Stimulated activated CD4-positive, alpha-beta T cell treated with anti-CD3 and anti-CD28 coated beads, Interleukin-4, amount 100 ng/mL, for 1 hour (primary cell): Measurements from ENCODE around the gene JAK1.
"Not testable (repeated sequence)": the region's sequence is repeated elsewhere in the genome, so short reads cannot be mapped to it uniquely, and the experiment has no call there.

Source experiments
- DNase-seq: peaks from one replicate; pipeline ENCODE4 v3.0.0-alpha.2; 2020

The JAK1 gene

DNA sequence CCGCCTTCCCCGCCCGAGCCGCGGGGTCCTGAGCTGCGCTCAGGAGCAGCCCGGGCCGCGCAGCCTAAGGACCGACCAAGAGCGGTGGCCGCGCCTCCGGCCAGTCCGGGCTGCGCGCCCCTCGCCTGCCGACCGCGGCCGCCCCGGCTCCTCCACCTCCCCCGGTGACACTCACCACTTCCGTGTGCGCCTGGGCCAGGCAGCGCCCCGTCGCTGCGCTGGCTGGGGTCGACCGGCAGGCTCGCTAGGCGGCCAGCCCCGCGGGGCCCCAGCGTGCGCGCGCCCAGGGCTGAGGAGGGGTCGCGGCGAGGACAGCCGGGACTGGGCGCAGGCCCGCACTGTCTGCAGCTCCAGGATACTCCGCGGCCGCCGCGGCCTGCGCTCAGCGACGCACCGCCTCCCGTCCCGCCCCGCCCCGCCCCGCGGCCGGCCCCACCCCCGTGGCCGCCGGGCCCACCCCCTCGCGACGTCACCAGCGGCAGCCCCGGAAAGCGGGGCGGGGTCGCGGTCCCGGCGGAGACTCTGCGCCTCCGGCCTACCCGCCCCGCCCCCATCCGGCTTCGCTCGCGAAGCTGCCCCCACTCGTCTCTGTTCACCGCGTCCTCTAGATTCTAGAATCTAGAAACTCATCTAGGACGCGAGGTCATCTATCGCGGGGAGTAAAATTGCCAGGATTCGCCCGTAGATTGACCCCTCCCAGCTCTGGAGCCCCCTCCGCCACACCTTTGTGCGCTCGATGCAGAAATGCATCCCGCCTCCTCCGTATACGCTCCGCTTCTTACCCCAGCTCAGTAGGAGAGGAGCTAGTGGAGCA lies at the start of gene JAK1:
Gene JAK1 (minus strand): TSS at position 392 of the 814 bp plus-strand sequence. CDS start 80,285 bp downstream, outside the sequence.
- peak; percentile 91 for DNase-seq

DNA sequence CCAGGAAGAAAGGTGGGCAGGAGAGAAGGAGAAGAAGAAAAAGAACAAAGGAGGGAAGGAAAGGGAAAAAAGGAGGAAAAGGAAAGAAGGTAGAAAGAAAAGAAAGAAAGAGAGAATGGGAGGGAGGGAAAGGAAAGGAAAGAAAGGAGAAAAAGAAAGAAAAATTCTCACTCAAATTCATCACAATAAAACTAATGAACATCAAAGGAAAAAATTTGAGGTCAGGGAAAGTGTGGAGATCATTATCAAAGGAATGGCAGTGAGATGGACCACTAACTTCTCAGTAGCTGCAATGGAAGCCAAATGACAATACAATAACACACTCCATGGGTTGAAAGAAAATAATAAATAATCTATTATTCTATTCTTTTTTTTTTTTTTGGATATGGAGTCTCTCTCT lies 48.0 kb upstream of the JAK1 start:
- DNase-seq: no peak

DNA sequence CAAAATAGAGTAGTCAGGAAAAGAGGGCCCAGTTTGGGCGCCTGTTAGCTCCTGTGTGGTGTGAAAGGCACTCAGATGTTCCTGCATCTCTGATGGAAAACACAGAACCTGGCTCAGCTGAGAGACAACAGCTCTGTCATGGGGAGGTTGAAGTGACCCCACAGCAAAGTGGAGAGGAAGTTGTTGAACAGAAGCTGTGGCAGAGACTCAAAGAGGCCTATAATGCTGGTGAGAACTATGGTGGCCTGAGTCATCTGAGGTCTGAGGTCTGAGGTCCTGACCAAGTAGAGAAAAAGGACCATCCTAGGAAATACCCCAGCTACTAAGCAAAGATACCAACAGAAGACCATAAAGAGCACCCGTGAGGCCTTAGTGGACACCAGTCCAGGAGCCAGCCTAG lies 45.6 kb upstream of the JAK1 start:
- DNase-seq: no peak

GRCh38 chr1:65009724-65010420 lies 43.5 kb upstream of the JAK1 start:
- no peak for DNase-seq

- no peak for DNase-seq
Measured at GRCh38 chr1:65009176-65009575, 42.8 kb upstream of the JAK1 start.

GRCh38 chr1:65006806-65007205 lies 40.5 kb upstream of the JAK1 start:
- no peak for DNase-seq

DNA sequence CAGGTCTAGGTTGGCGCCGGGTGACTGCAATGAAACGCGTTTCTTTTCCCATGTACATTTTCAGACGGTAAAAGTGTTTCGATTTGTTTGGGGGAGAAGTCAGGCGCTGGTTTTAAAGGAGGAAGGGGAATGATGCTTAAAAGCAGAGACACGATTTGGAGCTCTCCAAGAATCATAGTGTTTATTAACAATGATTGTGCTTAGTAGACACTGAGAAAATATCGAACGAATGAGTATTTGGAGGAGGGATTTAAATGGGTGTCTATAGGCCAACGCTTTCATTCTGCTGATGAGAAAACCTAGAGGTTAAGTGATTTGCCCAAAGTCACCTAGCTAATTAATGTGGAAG lies 36.9 kb upstream of the JAK1 start:
- DNase-seq: no peak

DNA sequence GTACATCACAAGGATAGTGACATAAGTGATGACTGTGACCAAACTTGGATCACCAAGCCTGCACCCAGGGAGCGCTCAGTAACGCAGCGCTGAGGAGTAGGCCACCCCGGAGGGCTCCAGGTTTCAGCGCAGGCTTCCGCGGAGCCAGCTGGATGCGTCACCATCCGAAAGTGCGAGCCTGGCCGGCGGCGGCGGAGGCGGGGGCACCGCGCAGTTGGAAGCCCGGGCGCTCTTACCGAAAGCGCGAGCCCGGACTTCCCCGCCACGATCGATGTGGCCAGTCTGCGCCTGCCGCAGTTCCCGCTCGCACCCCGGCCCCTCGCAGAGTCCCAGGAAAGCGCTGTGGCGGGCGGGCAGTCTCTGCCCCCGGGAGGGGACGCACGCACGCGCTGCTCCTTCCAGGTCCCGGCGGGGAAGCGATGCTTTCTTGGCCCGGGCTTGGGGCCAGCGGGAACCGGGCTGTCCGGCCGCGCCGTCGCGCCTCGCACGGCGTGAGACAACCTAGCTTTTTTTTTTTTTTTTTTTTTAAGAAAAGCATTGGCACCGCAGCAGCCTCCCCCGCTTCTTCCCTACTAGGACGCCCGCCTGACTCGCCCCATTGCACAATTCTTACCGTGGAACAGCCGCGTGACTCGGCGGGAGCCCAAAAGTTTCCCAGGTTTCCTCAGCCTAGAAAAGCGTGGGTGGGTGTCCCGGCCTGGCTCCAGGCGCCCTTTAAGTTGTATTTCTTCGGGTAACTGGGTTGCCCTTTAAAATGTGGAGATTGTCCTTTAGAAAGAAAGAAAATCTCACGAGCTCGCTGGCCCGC lies 36.4 kb upstream of the JAK1 start:
- peak; percentile 64 for DNase-seq

- no peak for DNase-seq
Measured at GRCh38 chr1:65002156-65002507, 35.8 kb upstream of the JAK1 start.

DNA sequence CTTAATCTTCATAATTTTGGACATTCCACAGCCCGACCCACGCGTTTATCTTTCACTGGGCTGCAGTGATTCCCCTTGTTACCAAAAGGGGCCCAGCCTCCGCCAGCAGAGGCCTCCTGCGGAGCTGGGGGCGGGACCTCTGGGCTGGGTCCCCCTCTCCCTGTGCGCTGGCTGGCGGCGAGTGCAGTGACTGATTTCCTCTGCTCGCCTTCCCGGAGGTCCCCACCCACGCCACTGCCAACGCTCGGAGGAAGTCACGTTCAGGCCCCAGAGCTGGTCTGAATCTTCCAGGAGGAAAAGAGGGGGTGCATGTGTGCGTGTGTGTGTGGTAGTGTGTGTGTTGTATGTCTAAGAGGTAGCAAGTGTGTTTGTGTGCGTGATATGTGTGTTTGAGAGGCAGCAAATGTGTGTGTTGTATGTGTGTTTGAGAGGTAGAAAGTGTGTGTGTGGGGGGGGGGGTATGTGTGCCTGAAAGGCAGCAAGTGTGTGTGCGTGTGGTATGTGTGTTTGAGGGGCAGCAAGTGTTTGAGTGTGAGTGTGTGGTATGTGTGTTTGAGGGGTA lies 35.0 kb upstream of the JAK1 start:
- DNase-seq: peak; percentile 83

GRCh38 chr1:64998425-64998948 lies 32.1 kb upstream of the JAK1 start:
- DNase-seq: not testable (repeated sequence)

- no peak for DNase-seq
Measured at GRCh38 chr1:64996541-64997257, 30.4 kb upstream of the JAK1 start.

DNA sequence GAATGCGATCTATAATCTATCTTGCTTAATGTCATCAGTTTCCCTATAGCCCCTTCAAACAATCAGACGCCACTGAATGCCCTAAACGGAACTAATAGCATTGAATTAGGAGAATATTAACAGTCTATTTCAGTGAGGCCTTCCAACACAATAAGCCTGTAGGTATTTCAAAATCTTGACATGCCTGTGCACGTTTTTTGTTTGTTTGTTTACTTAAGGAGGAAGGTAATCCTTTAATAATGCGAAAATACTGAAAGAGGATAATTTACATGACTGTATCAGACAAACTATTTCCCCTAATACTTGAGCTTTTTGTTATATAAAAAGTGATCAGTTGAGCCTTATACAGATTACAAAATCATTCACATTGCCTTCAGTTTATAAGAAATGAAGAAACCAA lies 29.0 kb upstream of the JAK1 start:
- no peak for DNase-seq

DNA sequence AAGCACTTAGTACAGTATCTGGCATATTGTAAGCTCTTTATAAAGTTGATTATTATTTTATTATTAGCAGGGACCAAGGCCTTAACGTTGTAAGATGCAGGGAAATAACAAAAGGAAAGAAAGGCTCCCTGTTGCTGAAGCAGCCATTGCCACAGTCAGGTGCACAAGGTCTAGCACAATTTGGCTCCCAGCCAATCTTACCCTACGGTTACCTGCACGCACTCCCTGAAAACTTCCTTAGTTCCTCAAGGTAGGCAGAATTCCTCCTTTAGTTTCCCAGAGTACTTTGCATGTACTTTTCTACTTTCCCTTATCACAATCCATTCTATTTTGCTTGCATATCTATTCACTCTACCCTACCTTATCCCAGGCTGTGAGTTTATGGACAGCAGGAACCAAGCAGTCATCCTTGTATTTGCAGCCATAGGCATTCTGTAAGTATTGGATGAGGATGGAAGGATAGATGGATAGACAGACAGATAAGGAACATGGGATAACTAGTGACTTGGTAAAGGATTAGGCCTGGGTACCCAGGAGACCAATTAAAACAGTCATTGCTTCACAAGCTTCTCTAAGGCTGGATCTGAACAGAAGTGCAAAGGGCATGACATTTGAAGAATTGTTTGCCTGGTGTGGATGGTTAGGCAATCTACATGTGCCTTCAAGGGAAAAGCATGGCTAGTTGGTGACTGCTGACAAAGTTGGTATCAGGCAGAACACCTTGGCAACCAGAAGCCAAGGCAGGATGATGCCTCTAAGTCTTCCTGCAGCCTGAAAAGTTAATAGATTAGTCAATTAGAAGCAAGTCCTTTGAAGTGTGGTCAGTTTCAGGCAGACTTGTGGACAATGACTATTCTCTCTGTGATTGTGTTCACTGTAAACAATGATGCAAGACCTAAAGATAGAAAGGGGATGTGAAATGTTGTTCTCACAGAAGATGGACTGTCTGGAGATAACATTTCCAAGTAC lies 20.8 kb upstream of the JAK1 start:
- no peak for DNase-seq

DNA sequence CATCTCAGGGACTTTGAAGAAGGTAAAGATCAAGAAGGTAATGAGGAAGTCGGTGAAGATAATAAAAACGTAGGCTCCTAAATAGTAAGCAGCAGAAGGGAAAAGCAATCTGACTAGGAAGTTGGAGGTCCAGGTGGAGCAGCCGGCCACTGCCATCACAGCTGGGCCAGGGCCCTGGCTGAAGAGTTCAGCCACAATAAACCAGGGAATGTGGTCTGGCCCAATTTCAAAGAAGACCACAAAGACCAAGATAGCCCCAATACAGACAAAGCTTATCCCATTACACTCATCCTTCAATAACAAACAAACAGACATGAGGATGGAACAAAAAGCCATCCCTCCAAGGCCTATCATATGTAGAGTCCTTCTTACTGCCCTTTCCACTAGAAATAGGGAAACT lies 18.4 kb upstream of the JAK1 start:
- DNase-seq: no peak

GRCh38 chr1:64984106-64984505 lies 17.8 kb upstream of the JAK1 start:
- DNase-seq: no peak

DNA sequence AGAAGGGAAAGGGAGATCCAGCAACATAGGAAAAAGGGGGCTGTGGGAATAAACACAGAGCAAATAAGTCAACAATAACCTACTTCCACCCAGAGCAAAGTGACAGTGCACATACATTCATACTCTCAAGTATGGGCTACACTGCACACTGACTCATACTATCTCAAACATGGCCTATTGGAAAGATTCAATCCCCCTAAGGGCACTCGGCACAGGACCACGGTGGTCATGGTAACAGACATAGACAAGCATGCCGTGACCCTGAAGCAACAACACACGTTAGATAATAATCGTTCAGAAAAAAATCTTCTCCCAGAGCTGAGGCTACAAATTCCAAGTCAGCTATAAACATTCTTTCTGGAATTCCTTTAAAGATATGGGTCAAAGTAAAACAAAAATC lies 16.8 kb upstream of the JAK1 start:
- no peak for DNase-seq

GRCh38 chr1:64981601-64982533 lies 15.5 kb upstream of the JAK1 start:
- no peak for DNase-seq

DNA sequence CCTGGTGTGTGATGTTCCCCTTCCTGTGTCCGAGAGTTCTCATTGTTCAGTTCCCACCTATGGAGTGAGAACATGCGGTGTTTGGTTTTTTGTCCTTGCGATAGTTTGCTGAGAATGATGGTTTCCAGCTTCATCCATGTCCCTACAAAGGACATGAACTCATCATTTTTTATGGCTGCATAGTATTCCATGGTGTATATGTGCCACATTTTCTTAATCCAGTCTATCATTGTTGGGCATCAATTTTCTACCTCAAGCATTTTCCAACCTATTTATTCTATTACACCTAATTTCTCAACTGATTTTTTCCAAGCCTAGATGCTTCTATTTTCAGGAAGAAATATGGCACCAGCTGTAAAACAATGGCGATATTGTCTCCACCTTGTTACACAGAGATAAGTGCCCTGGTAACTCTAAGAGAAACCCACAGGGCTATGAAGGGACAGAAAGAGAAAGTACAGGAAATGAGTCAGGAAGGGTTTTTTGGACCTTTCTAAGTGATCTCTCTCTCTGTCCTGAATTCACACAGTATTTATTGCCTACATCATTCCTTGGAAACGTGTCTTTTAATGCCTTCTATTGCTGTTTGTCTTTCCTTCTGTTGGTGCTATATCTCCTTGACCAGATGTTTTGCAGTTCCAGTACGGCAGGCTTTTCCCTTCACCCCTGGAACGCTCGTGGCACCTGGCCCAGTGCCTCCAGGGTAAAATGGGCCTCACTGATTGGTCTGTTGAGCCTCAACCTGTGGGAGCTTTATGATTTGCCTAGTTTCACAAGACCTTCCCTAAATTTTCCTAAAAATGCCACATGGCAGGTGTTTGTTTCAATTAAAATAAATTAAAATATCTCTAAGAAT lies 14.6 kb upstream of the JAK1 start:
- DNase-seq: no peak
